ENCODE results near the gene BROX. TPM values are rescaled to one million over a fixed set of nuclear protein-coding genes. Genes with fewer than 3 reads are reported as not detected.
A peak's percentile ranks its signal among the peaks of the same experiment; 100 is the strongest.

The BROX gene
- total and polyA plus RNA-seq, 10 of the 15 experiments (the other 5 are each of a cell fraction or from before 2014, with no cell fraction given) = 5.8 to 42.0 (median 16.8) TPM

- TF ChIP-seq PAX5 (IDR thresholded peaks at IDR 0.05; ENCODE audit: borderline replicate concordance, low read depth, low read length) (no peak), ZNF384 (IDR thresholded peaks at IDR 0.05; ENCODE audit: borderline replicate concordance, low read depth, low read length) (no peak), HDAC2 (IDR thresholded peaks at IDR 0.05) (no peak), NFYB (IDR thresholded peaks at IDR 0.05; ENCODE audit: insufficient read depth, low read depth, low read length) (peak; percentile 43; the same call in 1 of the 2 replicates), BCL11A (IDR thresholded peaks at IDR 0.05; ENCODE audit: low read depth, low read length) (no peak), CHD2 (IDR thresholded peaks at IDR 0.05; ENCODE audit: borderline replicate concordance, low read depth, low read length) (no peak), ZSCAN29 (IDR thresholded peaks at IDR 0.05) (no peak), NBN (IDR thresholded peaks at IDR 0.05) (no peak; the same call in 1 of the 2 replicates), MXI1 (IDR thresholded peaks at IDR 0.05; ENCODE audit: low read depth, low read length) (no peak), SMAD5 (IDR thresholded peaks at IDR 0.05; ENCODE audit: low read depth) (no peak; the same call in 1 of the 2 replicates), PML (IDR thresholded peaks at IDR 0.05; ENCODE audit: low read length) (no peak), ZNF207 (IDR thresholded peaks at IDR 0.05; ENCODE audit: borderline replicate concordance) (no peak), KDM1A (IDR thresholded peaks at IDR 0.05; ENCODE audit: borderline replicate concordance) (no peak), RELA (IDR thresholded peaks at IDR 0.05; ENCODE audit: borderline replicate concordance, partially characterized antibody) (peak; percentile 31), BCLAF1 (IDR thresholded peaks at IDR 0.05) (no peak), NR2C2 (IDR thresholded peaks at IDR 0.05; ENCODE audit: borderline replicate concordance, control insufficient read depth, insufficient read length, low read depth) (peak; percentile 81), ZNF217 (IDR thresholded peaks at IDR 0.05) (no peak), TARDBP (IDR thresholded peaks at IDR 0.05; ENCODE audit: borderline replicate concordance) (0 out of 2 replicates have a peak, but pooled peaks have one; percentile 70), MEF2A (IDR thresholded peaks at IDR 0.05; ENCODE audit: insufficient read depth, low read depth, low read length) (0 out of 2 replicates have a peak, but pooled peaks have one; percentile 38), CREB1 (IDR thresholded peaks at IDR 0.05; ENCODE audit: low read depth) (peak; percentile 53; the same call in 1 of the 2 replicates), SUPT20H (IDR thresholded peaks at IDR 0.05; ENCODE audit: borderline replicate concordance, control insufficient read depth, low read depth, low read length) (no peak), RCOR1 (conservative IDR thresholded peaks at IDR 0.05; ENCODE audit: low read depth, low read length) (no peak), RAD21 (IDR thresholded peaks at IDR 0.05; ENCODE audit: insufficient read depth, low read depth, low read length) (peak; percentile 16; the same call in 1 of the 2 replicates), TCF7 (IDR thresholded peaks at IDR 0.05; ENCODE audit: borderline replicate concordance) (no peak), BACH1 (IDR thresholded peaks at IDR 0.05; ENCODE audit: borderline replicate concordance) (no peak), WRNIP1 (IDR thresholded peaks at IDR 0.05; ENCODE audit: borderline replicate concordance, low read depth, low read length) (no peak; the same call in 1 of the 2 replicates), DPF2 (IDR thresholded peaks at IDR 0.05) (0 out of 2 replicates have a peak, but pooled peaks have one; percentile 3), TBL1XR1 (IDR thresholded peaks at IDR 0.05; ENCODE audit: low read depth, low read length) (no peak), CHD4 (IDR thresholded peaks at IDR 0.05) (no peak), BMI1 (IDR thresholded peaks at IDR 0.05; ENCODE audit: borderline replicate concordance) (no peak), KAT2A (conservative IDR thresholded peaks at IDR 0.05; ENCODE audit: control insufficient read depth, low read depth, low read length) (no peak)
Observed at GRCh38 chr1:222713091-222713961, 962 bp downstream of the BROX start (continued).
